H54 (cell line): ENCODE measurements around the gene PCDHGA1.

ENCODE experiments used
- DNase-seq: peaks from one replicate; pipeline ENCODE4 v3.0.0; 2011; ENCODE audit warnings: low spot score, mixed read lengths; ENCODE audit not compliant: insufficient read length
- FAIRE-seq: peaks from 3 replicates; lab custom pipeline; 2011; peaks lifted over from hg19 to GRCh38; lab: Jason Lieb, UNC
- POLR2A ChIP-seq: IDR thresholded peaks from 2 replicates; pipeline ENCODE4 v1.6.1; 2011; ENCODE audit warnings: low read depth, mild to moderate bottlenecking, low read length

PCDHGA1 gene

GRCh38 chr5:141488591-141489561, 158.6 kb downstream of the PCDHGA1 start, which contains the start of gene PCDHGC5:
Gene PCDHGC5, plus strand, starts transcription at chr5:141489081. Its CDS starts 160 bp downstream, at chr5:141489241.
- FAIRE-seq, result no peak

GRCh38 chr5:141489841-141490240, 159.5 kb downstream of the PCDHGA1 start:
- DNase-seq (no peak), FAIRE-seq (no peak)
- no peak for TF ChIP-seq POLR2A

More at GRCh38 chr5:141488591-141489561, 158.6 kb downstream of the PCDHGA1 start, which contains the start of gene PCDHGC5:
- no peak for TF ChIP-seq POLR2A
- peak; percentile 87 for DNase-seq

GRCh38 chr5:141490271-141490670, 160.0 kb downstream of the PCDHGA1 start:
- FAIRE-seq (no peak), DNase-seq (no peak)
- no peak for TF ChIP-seq POLR2A

- no peak for FAIRE-seq
- no peak for DNase-seq
- no peak for TF ChIP-seq POLR2A
These were observed 160.5 kb downstream of the PCDHGA1 start for GRCh38 chr5:141490771-141491170.

GRCh38 chr5:141491323-141492167, 161.2 kb downstream of the PCDHGA1 start:
- no peak for TF ChIP-seq POLR2A
- no peak for FAIRE-seq

GRCh38 chr5:141492168-141492885, 162.0 kb downstream of the PCDHGA1 start:
- FAIRE-seq (no peak), DNase-seq (no peak)
- no peak for TF ChIP-seq POLR2A

More at GRCh38 chr5:141491323-141492167, 161.2 kb downstream of the PCDHGA1 start:
- no peak for DNase-seq

GRCh38 chr5:141493500-141494422, 163.4 kb downstream of the PCDHGA1 start:
- no peak for DNase-seq
- TF ChIP-seq POLR2A, result no peak
- no peak for FAIRE-seq

GRCh38 chr5:141494761-141495452, 164.6 kb downstream of the PCDHGA1 start:
- TF ChIP-seq POLR2A, result no peak
- FAIRE-seq (no peak), DNase-seq (no peak)

- DNase-seq (no peak), FAIRE-seq (no peak)
- TF ChIP-seq POLR2A, result no peak
These were observed 165.1 kb downstream of the PCDHGA1 start for GRCh38 chr5:141495453-141495811.

- DNase-seq (no peak), FAIRE-seq (no peak)
- no peak for TF ChIP-seq POLR2A
These were observed 165.7 kb downstream of the PCDHGA1 start for GRCh38 chr5:141496038-141496437.

- FAIRE-seq, result no peak
- no peak for DNase-seq
- TF ChIP-seq POLR2A, result no peak
These were observed 171.4 kb downstream of the PCDHGA1 start for GRCh38 chr5:141501761-141502160.

GRCh38 chr5:141503681-141504080, 173.4 kb downstream of the PCDHGA1 start:
- TF ChIP-seq POLR2A, result no peak
- DNase-seq, result no peak
- FAIRE-seq, result no peak
